ENCODE measurements around the gene USP32.

DNA sequence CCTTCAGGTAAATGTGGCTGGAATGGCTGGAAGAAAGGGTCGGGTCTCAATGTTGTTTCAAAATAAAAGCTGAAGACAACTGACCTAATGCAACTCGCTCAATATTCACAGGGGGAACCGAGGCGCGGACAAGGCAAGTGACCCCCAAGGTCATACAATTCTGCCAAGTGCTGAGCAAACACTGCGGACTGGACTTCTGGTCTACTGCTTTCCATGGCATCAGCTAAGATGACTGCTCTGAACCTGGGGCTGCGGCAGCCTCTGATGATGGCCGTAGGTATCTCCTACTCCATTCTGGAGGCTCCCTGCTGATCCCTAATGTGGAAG, 220.2 kb downstream of the USP32 start:
- TF ChIP-seq, protein P1, sequence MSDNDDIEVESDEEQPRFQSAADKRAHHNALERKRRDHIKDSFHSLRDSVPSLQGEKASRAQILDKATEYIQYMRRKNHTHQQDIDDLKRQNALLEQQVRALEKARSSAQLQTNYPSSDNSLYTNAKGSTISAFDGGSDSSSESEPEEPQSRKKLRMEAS (IDR thresholded peaks at IDR 0.05; ENCODE audit: insufficient read depth, insufficient read length) = no peak
- TF ChIP-seq POLR2AphosphoS5 (IDR thresholded peaks at IDR 0.05; ENCODE audit: insufficient read depth, low read depth, low read length) (no peak), POLR2A (IDR thresholded peaks at IDR 0.05; ENCODE audit: low read depth, low read length) (no peak), MYC (IDR thresholded peaks at IDR 0.05; ENCODE audit: low read depth, low read length) (no peak), FOS (IDR thresholded peaks at IDR 0.05; ENCODE audit: borderline replicate concordance, insufficient read depth, low read length) (no peak), EZH2 (IDR thresholded peaks at IDR 0.05; ENCODE audit: borderline replicate concordance, low read depth, low read length, severe bottlenecking) (no peak), JUN (IDR thresholded peaks at IDR 0.05; ENCODE audit: borderline replicate concordance, insufficient read depth, insufficient read length, low read depth) (no peak)
- TF ChIP-seq, protein P2, sequence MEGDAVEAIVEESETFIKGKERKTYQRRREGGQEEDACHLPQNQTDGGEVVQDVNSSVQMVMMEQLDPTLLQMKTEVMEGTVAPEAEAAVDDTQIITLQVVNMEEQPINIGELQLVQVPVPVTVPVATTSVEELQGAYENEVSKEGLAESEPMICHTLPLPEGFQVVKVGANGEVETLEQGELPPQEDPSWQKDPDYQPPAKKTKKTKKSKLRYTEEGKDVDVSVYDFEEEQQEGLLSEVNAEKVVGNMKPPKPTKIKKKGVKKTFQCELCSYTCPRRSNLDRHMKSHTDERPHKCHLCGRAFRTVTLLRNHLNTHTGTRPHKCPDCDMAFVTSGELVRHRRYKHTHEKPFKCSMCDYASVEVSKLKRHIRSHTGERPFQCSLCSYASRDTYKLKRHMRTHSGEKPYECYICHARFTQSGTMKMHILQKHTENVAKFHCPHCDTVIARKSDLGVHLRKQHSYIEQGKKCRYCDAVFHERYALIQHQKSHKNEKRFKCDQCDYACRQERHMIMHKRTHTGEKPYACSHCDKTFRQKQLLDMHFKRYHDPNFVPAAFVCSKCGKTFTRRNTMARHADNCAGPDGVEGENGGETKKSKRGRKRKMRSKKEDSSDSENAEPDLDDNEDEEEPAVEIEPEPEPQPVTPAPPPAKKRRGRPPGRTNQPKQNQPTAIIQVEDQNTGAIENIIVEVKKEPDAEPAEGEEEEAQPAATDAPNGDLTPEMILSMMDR (IDR thresholded peaks at IDR 0.05; ENCODE audit: extremely low read depth in 1 of 2, insufficient read depth in 1 of 2, low read depth in 1 of 2, low read length in 2 of 2) = no peak

Measured in endothelial cell of umbilical vein (primary cell).